ENCODE measurements around the gene SLC22A1. TPM values are rescaled to one million over a fixed set of nuclear protein-coding genes. Genes with fewer than 3 reads are reported as not detected.
A peak's percentile ranks its signal among the peaks of the same experiment; 100 is the strongest.

The SLC22A1 gene
- total RNA-seq, 1 donor from 2014 or later = 2.0 TPM

GRCh38 chr6:160142115-160142715 lies 20.6 kb downstream of the SLC22A1 start:
- peaks cover 10% of the 10 kb centered on the region for H3K9me3 Mint-ChIP-seq
- peak overlapping the region; percentile 48 for H3K27ac Mint-ChIP-seq
- H3K4me3 Mint-ChIP-seq = no peak overlapping the region
- no peak for DNase-seq (ENCODE audit: low spot score in 2 of 2, unreplicated experiment in 2 of 2)
- H3K36me3 Mint-ChIP-seq = peaks cover 17% of the 10 kb centered on the region
- peaks cover 31% of the 10 kb centered on the region for H3K4me1 Mint-ChIP-seq
- TF ChIP-seq CTCF (IDR thresholded peaks at IDR 0.05; ENCODE audit: unreplicated experiment) = no peak
- no peaks in the 10 kb centered on the region for H3K27me3 Mint-ChIP-seq (ENCODE audit: low read depth)

GRCh38 chr6:160146454-160147145 lies 25.0 kb downstream of the SLC22A1 start:
- no peaks in the 10 kb centered on the region for H3K27me3 Mint-ChIP-seq (ENCODE audit: low read depth)
- no peak overlapping the region for H3K27ac Mint-ChIP-seq
- no peak overlapping the region for H3K4me3 Mint-ChIP-seq

GRCh38 chr6:160147146-160147536 lies 25.5 kb downstream of the SLC22A1 start:
- Mint-ChIP-seq H3K4me1 (peaks cover under 1% of the 10 kb centered on the region), H3K27me3 (ENCODE audit: low read depth) (no peaks in the 10 kb centered on the region), H3K4me3 (no peak overlapping the region), H3K27ac (no peak overlapping the region), H3K9me3 (peaks cover 21% of the 10 kb centered on the region), H3K36me3 (peaks cover 27% of the 10 kb centered on the region)
- no peak for TF ChIP-seq CTCF (IDR thresholded peaks at IDR 0.05; ENCODE audit: unreplicated experiment)
- no peak for DNase-seq (ENCODE audit: low spot score in 2 of 2, unreplicated experiment in 2 of 2)

More at GRCh38 chr6:160146454-160147145, 25.0 kb downstream of the SLC22A1 start:
- Mint-ChIP-seq H3K9me3 (peaks cover 15% of the 10 kb centered on the region), H3K4me1 (peaks cover 4% of the 10 kb centered on the region), H3K36me3 (peaks cover 22% of the 10 kb centered on the region)
- DNase-seq (ENCODE audit: low spot score in 2 of 2, unreplicated experiment in 2 of 2) = no peak
- TF ChIP-seq CTCF (IDR thresholded peaks at IDR 0.05; ENCODE audit: unreplicated experiment) = no peak

DNA sequence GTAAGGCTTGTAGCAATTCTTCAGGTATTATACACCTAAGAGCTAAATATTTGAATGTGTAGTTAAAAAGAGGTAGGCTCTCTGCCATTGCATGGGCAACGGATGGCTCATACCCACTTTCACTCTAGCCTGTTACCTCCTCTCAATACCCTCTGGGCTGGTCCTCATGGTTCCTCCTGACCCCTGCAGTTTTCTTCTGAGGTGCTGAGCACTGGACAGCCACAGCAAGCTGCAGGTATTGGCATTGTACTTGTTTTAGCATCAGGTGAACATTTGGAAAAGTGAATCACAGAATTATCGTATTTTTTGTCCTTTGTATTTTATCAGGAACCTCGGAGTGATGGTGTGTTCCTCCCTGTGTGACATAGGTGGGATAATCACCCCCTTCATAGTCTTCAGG lies 32.9 kb downstream of the SLC22A1 start:
- Mint-ChIP-seq H3K36me3 (peaks cover 47% of the 10 kb centered on the region), H3K4me3 (no peak overlapping the region), H3K27ac (no peak overlapping the region), H3K27me3 (ENCODE audit: low read depth) (no peaks in the 10 kb centered on the region), H3K9me3 (peaks cover 36% of the 10 kb centered on the region), H3K4me1 (no peaks in the 10 kb centered on the region)
- no peak for DNase-seq (ENCODE audit: low spot score in 2 of 2, unreplicated experiment in 2 of 2)
- TF ChIP-seq CTCF (IDR thresholded peaks at IDR 0.05; ENCODE audit: unreplicated experiment) = no peak

- Mint-ChIP-seq H3K4me1 (peaks cover 9% of the 10 kb centered on the region), H3K27me3 (ENCODE audit: low read depth) (no peaks in the 10 kb centered on the region), H3K27ac (no peak overlapping the region), H3K36me3 (peaks cover 40% of the 10 kb centered on the region), H3K4me3 (no peak overlapping the region), H3K9me3 (peaks cover 29% of the 10 kb centered on the region)
- no peak for DNase-seq (ENCODE audit: low spot score in 2 of 2, unreplicated experiment in 2 of 2)
- no peak for TF ChIP-seq CTCF (IDR thresholded peaks at IDR 0.05; ENCODE audit: unreplicated experiment)
These were observed 35.2 kb downstream of the SLC22A1 start for GRCh38 chr6:160156842-160157241.
